Activated CD4-positive, CD25-positive, alpha-beta regulatory T cell treated with anti-CD3 and anti-CD28 coated beads, Interleukin-2, amount 50 U/mL, for 16 hours (primary cell): Measurements from ENCODE around the gene NACC2.

ENCODE experiments used
- DNase-seq: peaks from one replicate; pipeline ENCODE4 v3.0.0-alpha.2; 2020; ENCODE audit warnings: low read depth, low spot score

The NACC2 gene

GRCh38 chr9:135994501-135995192 lies 100.4 kb downstream of the NACC2 start:
- DNase-seq: no peak

DNA sequence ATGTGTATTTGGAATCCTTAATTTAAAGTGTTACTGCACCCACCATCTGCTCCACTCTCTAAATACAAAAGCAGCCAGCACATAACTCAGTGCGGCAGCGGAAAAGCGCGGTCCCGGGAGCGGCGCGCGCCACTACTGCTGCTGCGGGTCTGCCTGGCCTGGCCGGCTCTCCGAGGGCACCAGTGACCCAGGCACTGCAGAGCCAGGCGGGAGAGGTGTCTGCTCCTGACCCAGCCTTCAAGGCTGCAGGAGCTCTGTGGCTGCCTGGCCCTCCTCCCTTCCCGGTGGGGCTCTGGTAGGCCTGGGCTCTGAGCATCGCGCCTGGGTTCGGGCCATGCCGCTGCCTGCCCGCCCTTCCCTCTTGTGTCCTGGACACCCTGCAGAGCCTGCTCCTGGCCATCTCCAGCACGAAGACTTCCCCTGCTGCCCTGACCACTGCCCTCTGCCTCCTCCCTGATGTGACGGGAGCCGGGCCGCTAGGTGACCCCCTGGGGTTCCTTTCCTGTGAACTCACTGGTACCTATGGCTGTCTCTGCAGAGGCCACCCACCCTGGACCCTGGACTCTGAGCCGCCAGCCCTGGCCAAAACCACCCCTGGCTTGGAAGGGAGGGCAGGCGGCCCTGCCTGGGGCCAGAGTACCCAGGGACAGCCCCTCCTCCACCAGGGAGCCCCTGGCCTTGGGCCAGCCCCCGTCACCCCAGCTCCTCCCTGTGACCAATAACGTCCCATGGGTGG lies 101.2 kb downstream of the NACC2 start:
- no peak for DNase-seq

GRCh38 chr9:135993409-135993742 lies 101.7 kb downstream of the NACC2 start:
- DNase-seq: no peak

DNA sequence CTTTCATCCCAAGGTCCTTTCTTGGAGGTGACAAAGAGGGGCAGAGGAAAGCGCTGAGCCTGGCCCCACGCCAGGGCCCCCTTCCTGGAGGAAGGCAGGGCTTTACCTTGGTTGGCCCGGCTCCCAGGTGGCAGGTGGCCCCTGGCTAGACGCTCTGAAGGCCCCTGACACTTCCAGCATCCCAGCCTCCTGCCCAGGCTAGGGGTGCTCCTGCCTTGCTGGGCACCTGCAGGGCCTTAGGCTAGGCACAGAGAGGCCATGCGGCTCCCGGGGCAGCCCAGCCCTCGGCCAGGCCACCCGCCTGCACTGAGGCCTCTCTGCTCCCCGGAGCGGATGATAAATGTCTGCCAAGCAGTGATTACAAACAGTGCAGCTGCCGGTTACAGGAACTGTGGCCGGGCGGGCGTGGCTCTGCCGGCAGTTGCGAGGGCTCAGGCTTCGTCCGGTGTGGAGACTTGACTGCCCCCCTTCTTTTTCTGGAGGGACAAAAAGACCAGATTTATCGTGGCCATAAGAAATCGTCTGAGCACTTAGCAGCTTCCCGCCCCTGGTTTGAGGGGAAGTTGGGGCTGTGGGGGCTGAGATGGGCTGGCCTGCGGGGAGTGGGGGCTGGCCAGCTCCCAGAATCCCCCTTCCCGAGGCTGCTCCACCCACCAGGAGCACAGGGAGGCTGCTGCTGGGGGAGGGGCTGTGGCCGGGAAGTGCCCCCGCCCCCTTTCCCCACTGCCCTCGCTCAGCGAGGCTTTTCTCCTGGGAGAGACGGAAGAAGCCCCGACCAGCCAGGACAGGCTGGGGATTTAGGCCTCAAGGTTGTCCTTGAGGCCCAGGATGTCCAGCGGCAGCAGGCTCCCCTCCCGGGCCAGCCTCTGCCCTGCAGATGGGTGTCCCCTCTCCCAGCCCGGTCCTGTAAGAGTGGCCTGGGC lies 102.3 kb downstream of the NACC2 start:
- DNase-seq: no peak

- no peak for DNase-seq
These were observed 103.3 kb downstream of the NACC2 start for GRCh38 chr9:135991771-135992170.

GRCh38 chr9:135990468-135991429 lies 104.3 kb downstream of the NACC2 start:
- no peak for DNase-seq

- no peak for DNase-seq
These were observed 105.2 kb downstream of the NACC2 start for GRCh38 chr9:135989722-135990467.

- DNase-seq: no peak
These were observed 105.9 kb downstream of the NACC2 start for GRCh38 chr9:135989157-135989556.

DNA sequence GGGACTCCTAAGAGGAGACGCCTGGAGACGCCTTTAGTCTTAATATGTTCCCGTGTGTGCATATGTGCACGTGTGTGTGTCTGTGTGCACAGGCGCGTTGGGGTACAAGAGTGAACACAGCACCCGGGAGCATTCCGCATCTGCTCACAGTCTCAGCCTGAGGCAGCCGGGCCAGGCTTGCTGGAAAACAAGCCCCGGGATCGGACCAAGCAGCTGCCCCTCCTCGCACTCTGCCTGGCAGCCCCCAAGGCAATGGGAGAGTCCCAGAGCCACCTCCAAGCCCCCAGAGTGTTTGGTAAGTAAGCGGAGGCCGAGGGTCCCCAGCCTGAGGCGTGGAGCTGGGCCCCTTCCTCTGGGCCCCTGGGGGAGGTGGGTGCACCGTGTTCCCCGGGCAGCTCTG lies 106.6 kb downstream of the NACC2 start:
- no peak for DNase-seq

GRCh38 chr9:135987838-135988404 lies 107.2 kb downstream of the NACC2 start:
- DNase-seq: no peak

- DNase-seq: no peak
These were observed 108.5 kb downstream of the NACC2 start for GRCh38 chr9:135986605-135987004.

DNA sequence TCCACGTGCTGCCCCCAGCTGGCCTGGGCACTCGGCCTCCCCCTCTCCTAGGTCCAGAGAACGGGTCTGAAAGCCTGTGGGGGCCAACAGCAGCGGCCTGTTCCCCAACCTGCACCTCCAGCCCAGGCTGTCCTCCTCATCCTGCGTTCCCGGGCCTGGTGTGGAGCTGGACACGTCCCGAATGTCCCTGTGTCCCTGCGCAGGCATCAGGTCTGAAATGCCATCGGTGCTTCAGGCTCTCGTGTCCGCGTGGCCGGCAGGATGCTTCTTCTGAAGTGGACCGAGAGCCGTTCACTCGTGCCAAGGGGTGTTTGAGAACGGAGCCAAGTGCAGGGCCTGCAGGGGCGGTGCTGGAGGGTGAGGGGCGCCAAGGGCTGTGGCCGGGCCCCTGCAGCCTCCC lies 109.2 kb downstream of the NACC2 start:
- no peak for DNase-seq

- no peak for DNase-seq
These were observed 109.7 kb downstream of the NACC2 start for GRCh38 chr9:135985459-135985774.

DNA sequence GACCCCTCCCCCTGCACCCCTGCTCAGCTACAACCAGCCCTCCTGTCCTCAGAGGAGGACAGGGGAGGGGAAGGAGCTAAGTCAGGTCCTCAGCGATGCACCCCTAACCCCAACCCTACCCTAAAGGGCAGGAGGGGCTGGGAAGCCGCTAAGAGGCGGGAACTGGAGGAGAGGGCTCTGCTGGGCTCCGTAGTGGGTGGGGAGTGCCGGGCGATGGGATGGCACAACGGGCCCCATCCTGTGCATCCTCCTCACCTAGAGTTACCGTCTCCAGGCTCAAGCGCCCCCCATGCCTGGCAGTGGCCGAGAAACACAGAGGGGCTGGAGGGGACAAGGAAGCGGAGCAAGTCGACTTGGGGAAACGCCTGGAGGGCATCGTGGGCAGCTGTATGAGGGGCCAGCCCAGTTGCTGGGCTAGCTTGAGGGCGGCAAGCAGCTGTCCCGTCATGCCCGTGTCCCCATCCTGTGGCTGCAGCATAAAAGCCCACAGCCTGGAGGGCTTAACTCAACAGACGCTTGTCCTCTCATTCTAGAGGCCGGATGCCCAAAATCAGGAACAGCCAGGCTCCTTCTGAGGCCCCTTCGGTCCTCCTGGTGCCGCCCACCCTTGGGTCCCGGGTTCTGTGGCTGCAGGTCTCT lies 110.9 kb downstream of the NACC2 start:
- no peak for DNase-seq

DNA sequence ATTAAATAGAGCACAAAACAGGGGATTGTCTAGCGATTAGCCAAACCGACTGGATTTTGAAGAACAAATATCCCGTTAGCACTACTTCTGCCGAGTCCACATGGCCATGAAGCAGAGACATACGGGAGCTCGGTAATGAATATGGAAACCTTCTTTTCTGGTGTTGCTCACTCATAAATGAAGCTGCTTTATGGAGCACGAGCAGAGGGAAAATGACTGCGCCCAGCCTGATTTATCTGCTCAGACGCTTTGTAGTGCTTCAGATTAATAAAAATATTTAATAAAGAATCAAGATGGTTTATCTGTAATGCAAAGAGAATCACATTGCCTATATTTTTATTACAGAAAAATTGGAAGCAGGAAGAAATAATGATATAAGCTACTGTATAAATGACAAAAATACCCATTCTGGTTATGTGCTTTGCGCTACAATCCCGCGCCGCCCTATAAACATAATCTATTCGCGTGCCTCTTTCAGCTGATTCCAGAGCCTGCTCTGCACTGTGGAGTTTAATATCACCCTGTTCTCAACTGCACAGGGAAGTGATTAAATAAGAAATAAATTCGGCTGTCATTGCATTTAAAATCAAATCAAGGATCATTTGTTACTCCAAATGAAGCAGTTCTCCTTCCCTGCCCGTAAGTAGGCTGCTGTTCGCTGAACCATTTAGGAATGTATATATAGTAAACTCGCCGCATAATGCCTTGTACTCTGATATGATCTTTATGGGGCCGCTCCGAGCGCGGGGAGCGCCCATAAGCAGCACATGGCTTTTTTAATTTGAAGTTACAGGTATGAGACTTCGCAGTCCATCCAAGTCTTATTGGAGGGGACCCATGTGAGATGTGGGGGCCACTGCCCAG lies 111.6 kb downstream of the NACC2 start:
- no peak for DNase-seq

DNA sequence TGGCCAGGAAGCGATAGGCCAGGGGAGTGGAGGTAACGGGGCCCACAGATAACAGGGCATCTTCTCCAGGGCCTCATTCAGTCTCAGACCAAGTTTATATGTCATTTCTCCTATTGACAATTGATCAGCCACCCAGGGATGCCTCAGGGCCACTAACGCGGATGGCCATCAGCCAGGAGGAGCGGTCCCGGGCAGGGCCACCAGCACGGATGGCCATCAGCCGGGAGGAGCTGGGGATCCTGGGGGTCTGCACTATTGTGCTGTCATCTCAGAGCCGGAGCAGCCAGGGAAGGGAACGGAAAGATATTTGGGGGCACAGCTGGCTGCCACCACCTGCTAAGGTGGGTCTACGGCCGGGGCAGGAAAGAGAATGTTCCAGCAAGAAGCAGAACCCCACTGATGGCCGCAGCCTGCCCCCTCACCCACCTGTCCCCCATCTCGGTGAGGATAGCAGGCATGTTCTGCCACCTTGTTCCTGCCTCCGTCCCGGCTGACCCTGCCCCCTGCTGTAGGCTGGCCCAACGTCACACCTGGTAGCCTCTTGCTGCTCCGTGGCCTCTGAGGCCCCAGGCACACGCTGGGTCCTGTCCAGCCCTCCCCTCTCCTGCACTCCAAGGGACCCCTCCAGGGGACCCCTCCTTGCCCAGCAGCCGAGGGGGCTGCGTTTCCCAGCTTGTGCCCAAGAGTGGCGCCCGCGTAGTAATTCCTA lies 112.4 kb downstream of the NACC2 start:
- no peak for DNase-seq

DNA sequence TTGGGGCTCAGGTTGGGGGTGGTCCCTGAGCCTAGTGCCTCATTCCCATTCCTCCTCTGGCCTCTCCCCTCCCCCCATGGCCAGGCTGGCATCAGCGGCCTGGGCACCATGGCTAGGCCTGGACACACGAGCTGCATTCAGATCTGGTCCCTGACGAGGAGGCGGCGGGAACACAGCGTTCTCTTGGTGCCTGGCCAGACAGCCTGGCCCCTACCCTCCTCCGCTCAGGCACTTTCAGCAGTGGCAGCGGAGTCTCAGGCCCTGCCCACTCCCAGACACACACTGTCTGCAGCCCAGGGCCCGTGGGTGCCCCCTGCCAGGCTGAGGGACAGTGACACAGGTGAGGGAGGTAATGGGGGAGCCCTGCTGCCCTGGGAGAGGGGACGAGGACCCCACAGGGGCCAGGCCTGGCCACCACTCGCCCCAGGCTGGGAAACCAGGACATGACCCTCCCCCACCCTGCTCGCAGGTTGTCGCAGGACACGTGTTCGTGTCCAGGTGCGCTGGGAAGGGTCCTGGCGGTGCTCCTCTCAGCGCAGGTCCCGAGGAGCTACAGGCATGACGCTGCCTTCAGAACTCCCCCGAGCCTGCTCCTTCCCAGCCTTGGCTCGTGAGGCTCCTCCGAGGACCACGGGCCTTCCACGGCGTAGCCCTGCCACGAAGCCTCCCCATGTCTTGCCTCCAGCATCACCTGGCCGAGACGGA lies 114.0 kb downstream of the NACC2 start:
- no peak for DNase-seq
